Keratinocyte (primary cell): ENCODE results near the gene CCDC127.
"Not testable (repeated sequence)": the region's sequence is repeated elsewhere in the genome, so short reads cannot be mapped to it uniquely, and the experiment has no call there.

Experiments
- EZH2 ChIP-seq: IDR thresholded peaks from one replicate; pipeline ENCODE4 v1.6.1; 2012; ENCODE audit warnings: inconsistent platforms, mild to moderate bottlenecking, low read length, moderate library complexity
- TF ChIP-seq, protein P1 (sequence below), 3 experiments: IDR thresholded peaks in 1 of 3; conservative IDR thresholded peaks in 1 of 3; optimal IDR thresholded peaks in 1 of 3; 2 replicates in 2 of 3; 3 replicates in 1 of 3; pipeline versions ENCODE3 to v1.5.1; 2011; ENCODE audit warnings: low read length in 3 of 3, mild to moderate bottlenecking in 3 of 3, moderate library complexity in 2 of 3, control low read depth in 1 of 3, inconsistent platforms in 1 of 3; ENCODE audit not compliant: insufficient read depth in 2 of 3; ENCODE audit errors: extremely low read depth in 1 of 3

DNA sequence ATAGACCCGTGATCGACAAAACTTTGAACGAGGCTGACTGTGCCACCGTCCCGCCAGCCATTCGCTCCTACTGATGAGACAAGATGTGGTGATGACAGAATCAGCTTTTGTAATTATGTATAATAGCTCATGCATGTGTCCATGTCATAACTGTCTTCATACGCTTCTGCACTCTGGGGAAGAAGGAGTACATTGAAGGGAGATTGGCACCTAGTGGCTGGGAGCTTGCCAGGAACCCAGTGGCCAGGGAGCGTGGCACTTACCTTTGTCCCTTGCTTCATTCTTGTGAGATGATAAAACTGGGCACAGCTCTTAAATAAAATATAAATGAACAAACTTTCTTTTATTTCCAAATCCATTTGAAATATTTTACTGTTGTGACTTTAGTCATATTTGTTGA lies 38.4 kb upstream of the CCDC127 start:
- TF ChIP-seq, protein P1, sequence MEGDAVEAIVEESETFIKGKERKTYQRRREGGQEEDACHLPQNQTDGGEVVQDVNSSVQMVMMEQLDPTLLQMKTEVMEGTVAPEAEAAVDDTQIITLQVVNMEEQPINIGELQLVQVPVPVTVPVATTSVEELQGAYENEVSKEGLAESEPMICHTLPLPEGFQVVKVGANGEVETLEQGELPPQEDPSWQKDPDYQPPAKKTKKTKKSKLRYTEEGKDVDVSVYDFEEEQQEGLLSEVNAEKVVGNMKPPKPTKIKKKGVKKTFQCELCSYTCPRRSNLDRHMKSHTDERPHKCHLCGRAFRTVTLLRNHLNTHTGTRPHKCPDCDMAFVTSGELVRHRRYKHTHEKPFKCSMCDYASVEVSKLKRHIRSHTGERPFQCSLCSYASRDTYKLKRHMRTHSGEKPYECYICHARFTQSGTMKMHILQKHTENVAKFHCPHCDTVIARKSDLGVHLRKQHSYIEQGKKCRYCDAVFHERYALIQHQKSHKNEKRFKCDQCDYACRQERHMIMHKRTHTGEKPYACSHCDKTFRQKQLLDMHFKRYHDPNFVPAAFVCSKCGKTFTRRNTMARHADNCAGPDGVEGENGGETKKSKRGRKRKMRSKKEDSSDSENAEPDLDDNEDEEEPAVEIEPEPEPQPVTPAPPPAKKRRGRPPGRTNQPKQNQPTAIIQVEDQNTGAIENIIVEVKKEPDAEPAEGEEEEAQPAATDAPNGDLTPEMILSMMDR (optimal IDR thresholded peaks at IDR 0.05 in 1 of 3, IDR thresholded peaks at IDR 0.05 in 1 of 3, conservative IDR thresholded peaks at IDR 0.05 in 1 of 3; ENCODE audit: extremely low read depth in 1 of 3, insufficient read depth in 2 of 3, low read length in 3 of 3): not testable (repeated sequence)
- not testable (repeated sequence) for TF ChIP-seq EZH2
